Measurements from ENCODE around the gene LMOD2.

The LMOD2 gene

DNA sequence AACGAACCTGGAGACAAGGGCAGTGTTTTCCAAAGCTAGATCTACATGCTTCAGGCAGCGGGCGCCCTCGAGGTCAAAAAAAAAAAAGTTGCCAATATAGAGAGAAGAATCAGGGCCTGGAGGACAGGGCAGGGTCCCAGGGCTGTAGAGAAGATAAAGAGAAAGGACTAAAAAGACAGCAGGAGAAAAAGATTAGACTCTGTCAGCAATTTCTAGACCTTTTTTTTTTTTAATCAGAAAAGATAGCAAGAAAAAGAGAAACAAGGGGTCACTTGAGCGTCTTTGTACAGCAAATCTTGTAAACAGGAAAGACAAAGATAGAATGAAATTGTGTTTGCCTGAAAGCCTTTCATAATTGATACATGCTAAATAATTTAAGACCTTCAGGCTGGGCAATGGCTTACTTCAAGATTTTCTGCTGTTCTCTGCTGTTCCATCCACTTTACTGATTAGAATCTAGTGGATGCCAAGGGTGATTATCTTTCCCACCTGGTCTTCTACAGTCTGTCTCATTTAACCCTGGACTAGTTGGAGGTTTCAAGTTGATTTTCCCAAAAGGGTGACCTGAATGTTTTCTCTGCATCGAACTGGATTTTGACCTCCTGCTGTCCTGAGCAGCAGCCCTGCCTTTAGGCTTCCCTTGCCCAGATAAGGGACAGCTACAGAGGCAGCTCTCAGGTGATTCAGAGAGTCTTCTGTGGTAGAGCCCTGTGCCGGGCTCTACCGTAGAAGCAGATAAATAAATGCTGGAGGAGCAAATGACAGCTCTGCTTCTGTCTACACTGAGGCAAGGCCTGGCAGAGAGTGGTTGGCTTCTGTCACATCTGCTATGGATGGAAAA is 5.1 kb downstream of the LMOD2 start:
- FAIRE-seq (no peak), DNase-seq (ENCODE audit: insufficient read length) (no peak)
- TF ChIP-seq POLR2AphosphoS5 (IDR thresholded peaks at IDR 0.05; ENCODE audit: low read depth, low read length) = no peak
- TF ChIP-seq TAF1 (IDR thresholded peaks at IDR 0.05; ENCODE audit: borderline replicate concordance, low read depth, low read length) = no peak
- no peak for TF ChIP-seq POLR2A (IDR thresholded peaks at IDR 0.05; ENCODE audit: low read depth, low read length)

DNA sequence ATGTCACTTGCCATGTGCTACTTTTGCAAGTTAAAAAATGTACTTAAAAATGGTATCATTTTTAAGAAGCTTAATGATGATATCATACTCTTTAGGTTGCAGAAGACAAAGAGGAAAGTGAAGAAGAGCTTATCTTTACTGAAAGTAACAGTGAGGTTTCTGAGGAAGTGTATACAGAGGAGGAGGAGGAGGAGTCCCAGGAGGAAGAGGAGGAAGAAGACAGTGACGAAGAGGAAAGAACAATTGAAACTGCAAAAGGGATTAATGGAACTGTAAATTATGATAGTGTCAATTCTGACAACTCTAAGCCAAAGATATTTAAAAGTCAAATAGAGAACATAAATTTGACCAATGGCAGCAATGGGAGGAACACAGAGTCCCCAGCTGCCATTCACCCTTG is 6.1 kb downstream of the LMOD2 start:
- TF ChIP-seq TAF1 (IDR thresholded peaks at IDR 0.05; ENCODE audit: borderline replicate concordance, low read depth, low read length) (no peak), POLR2AphosphoS5 (IDR thresholded peaks at IDR 0.05; ENCODE audit: low read depth, low read length) (no peak), POLR2A (IDR thresholded peaks at IDR 0.05; ENCODE audit: low read depth, low read length) (no peak)
- no peak for DNase-seq (ENCODE audit: insufficient read length)
- no peak for FAIRE-seq

DNA sequence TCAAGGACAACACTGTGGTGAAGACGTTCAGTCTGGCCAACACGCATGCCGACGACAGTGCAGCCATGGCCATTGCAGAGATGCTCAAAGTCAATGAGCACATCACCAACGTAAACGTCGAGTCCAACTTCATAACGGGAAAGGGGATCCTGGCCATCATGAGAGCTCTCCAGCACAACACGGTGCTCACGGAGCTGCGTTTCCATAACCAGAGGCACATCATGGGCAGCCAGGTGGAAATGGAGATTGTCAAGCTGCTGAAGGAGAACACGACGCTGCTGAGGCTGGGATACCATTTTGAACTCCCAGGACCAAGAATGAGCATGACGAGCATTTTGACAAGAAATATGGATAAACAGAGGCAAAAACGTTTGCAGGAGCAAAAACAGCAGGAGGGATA is 6.6 kb downstream of the LMOD2 start:
- no peak for DNase-seq (ENCODE audit: insufficient read length)
- no peak for TF ChIP-seq TAF1 (IDR thresholded peaks at IDR 0.05; ENCODE audit: borderline replicate concordance, low read depth, low read length)
- no peak for TF ChIP-seq POLR2A (IDR thresholded peaks at IDR 0.05; ENCODE audit: low read depth, low read length)
- no peak for TF ChIP-seq POLR2AphosphoS5 (IDR thresholded peaks at IDR 0.05; ENCODE audit: low read depth, low read length)
- FAIRE-seq = no peak

- no peak for FAIRE-seq
- no peak for TF ChIP-seq POLR2AphosphoS5 (IDR thresholded peaks at IDR 0.05; ENCODE audit: low read depth, low read length)
- DNase-seq (ENCODE audit: insufficient read length) = no peak
Measured at GRCh38 chr7:123662755-123663154, 7.1 kb downstream of the LMOD2 start.

GRCh38 chr7:123663200-123663599 is 7.5 kb downstream of the LMOD2 start:
- DNase-seq (ENCODE audit: insufficient read length) = no peak
- TF ChIP-seq POLR2A (IDR thresholded peaks at IDR 0.05; ENCODE audit: low read depth, low read length) (no peak), TAF1 (IDR thresholded peaks at IDR 0.05; ENCODE audit: borderline replicate concordance, low read depth, low read length) (no peak), POLR2AphosphoS5 (IDR thresholded peaks at IDR 0.05; ENCODE audit: low read depth, low read length) (no peak)
- no peak for FAIRE-seq

- no peak for TF ChIP-seq POLR2A (IDR thresholded peaks at IDR 0.05; ENCODE audit: low read depth, low read length)
- no peak for TF ChIP-seq POLR2AphosphoS5 (IDR thresholded peaks at IDR 0.05; ENCODE audit: low read depth, low read length)
- TF ChIP-seq TAF1 (IDR thresholded peaks at IDR 0.05; ENCODE audit: borderline replicate concordance, low read depth, low read length) = no peak
- DNase-seq (ENCODE audit: insufficient read length) (no peak), FAIRE-seq (no peak)
Measured at GRCh38 chr7:123665157-123665556, 9.5 kb downstream of the LMOD2 start.

GRCh38 chr7:123665896-123666295 is 10.2 kb downstream of the LMOD2 start:
- DNase-seq (ENCODE audit: insufficient read length) (no peak), FAIRE-seq (no peak)
- TF ChIP-seq TAF1 (IDR thresholded peaks at IDR 0.05; ENCODE audit: borderline replicate concordance, low read depth, low read length) = no peak
- TF ChIP-seq POLR2AphosphoS5 (IDR thresholded peaks at IDR 0.05; ENCODE audit: low read depth, low read length) = no peak
- TF ChIP-seq POLR2A (IDR thresholded peaks at IDR 0.05; ENCODE audit: low read depth, low read length) = no peak

GRCh38 chr7:123666492-123666891 is 10.8 kb downstream of the LMOD2 start:
- DNase-seq (ENCODE audit: insufficient read length) (no peak), FAIRE-seq (no peak)
- TF ChIP-seq POLR2AphosphoS5 (IDR thresholded peaks at IDR 0.05; ENCODE audit: low read depth, low read length) = no peak

GRCh38 chr7:123669485-123669884 is 13.8 kb downstream of the LMOD2 start:
- FAIRE-seq (no peak), DNase-seq (ENCODE audit: insufficient read length) (no peak)
- TF ChIP-seq POLR2AphosphoS5 (IDR thresholded peaks at IDR 0.05; ENCODE audit: low read depth, low read length) = no peak
- no peak for TF ChIP-seq POLR2A (IDR thresholded peaks at IDR 0.05; ENCODE audit: low read depth, low read length)
- no peak for TF ChIP-seq TAF1 (IDR thresholded peaks at IDR 0.05; ENCODE audit: borderline replicate concordance, low read depth, low read length)

DNA sequence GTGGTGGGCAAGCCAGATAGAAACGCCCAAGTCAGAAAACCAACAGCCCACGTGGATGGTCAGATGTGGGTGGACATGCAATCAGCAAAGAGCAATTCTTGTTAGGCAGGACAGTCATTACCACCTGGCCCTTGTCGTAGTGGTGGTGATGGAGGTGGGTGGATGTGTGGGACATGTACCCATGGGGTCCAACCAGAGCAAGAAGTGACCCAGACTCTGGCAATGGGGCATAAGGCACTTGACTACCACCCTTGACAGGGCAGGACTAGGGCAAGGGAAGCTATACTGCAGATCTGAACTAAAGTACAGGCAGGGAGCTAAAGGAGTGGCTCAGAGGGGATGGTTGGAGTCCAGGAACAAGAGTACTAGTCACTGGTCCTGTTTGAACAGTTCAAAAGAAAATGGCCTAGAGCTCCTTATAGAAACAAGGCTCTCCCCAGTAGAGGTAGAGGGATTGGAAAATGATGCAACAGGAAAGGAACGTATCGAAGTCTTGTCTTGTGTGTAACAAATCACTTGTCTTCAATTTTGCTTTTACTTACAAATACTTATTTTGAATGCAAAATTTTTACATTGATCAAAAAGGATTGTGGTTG is 17.6 kb downstream of the LMOD2 start:
- DNase-seq (ENCODE audit: insufficient read length) (no peak), FAIRE-seq (no peak)
- TF ChIP-seq TAF1 (IDR thresholded peaks at IDR 0.05; ENCODE audit: borderline replicate concordance, low read depth, low read length) = no peak
- no peak for TF ChIP-seq POLR2A (IDR thresholded peaks at IDR 0.05; ENCODE audit: low read depth, low read length)
- TF ChIP-seq POLR2AphosphoS5 (IDR thresholded peaks at IDR 0.05; ENCODE audit: low read depth, low read length) = no peak

DNA sequence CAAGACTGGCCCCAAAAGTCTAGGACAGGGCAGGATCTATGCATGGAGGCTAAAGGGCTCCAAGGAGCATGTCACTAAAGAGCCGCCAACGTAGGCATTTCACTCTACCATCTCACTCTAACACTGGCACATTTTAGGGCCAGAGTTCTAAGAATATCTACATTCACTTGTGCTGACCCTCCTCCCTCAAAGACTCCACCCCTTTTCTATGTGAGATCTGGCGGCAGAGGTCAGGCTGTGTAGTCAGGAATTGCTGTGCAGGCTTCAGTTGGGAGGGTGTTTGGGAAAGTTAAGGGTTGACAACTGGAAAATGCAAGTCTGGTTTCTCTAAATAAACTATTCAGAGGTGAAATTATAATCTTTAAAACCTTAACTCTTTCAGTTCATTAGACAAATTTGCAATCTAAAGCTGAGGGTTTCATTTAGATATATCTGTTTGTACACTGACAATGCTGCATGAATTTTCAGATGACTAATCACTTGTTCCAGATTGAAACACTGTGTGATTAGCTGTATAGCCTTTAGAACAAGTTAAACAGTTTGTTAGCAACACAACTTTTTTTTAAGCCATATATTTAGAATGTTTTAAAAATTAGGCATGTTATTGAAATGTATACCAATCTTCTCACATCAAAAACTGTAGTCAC is 18.2 kb downstream of the LMOD2 start:
- FAIRE-seq = no peak
- DNase-seq (ENCODE audit: insufficient read length) = no peak
- TF ChIP-seq POLR2AphosphoS5 (IDR thresholded peaks at IDR 0.05; ENCODE audit: low read depth, low read length) (no peak), TAF1 (IDR thresholded peaks at IDR 0.05; ENCODE audit: borderline replicate concordance, low read depth, low read length) (no peak), POLR2A (IDR thresholded peaks at IDR 0.05; ENCODE audit: low read depth, low read length) (no peak)

All from GM12892 (cell line).